PC-9 (cell line): ENCODE results near the gene MTHFD1L. TPM values are rescaled to one million over a fixed set of nuclear protein-coding genes. Genes with fewer than 3 reads are reported as not detected.

Experiments
- BruUV-seq: library from RNA; stranded (reverse); fragments of 400-500 nt; replicated peaks from 2 replicates; lab custom pipeline; 2021; lab: Mats Ljungman, UMichigan
- CTCF ChIA-PET: fragments of 300-600 bp; sonication (Branson Sonifier 250); formaldehyde crosslinking; loops from one replicate; lab custom pipeline; 2022; ENCODE audit warnings: antibody characterized with exemption; lab: Charles Lee
- POLR2A ChIA-PET: fragments of 300-600 bp; sonication (Branson Sonifier 250); formaldehyde crosslinking; loops from one replicate; lab custom pipeline; 2022; ENCODE audit warnings: antibody characterized with exemption; ENCODE audit not compliant: unreplicated experiment; lab: Charles Lee
- DNase-seq, 2 experiments: peaks; one replicate each; pipeline versions ENCODE4 v3.0.0 to v3.0.0-alpha.2; 2015 to 2022; ENCODE audit warnings: mixed read lengths in 1 of 2
- H2AFZ ChIP-seq: fragments of 200-600 bp; sonication (generic); 2 replicates; pipeline ENCODE4 v1.8.1; 2017; ENCODE audit warnings: antibody characterized with exemption
- H3F3A ChIP-seq: fragments of 200-600 bp; sonication (generic); 2 replicates; pipeline ENCODE4 v1.8.1; 2017; ENCODE audit warnings: antibody characterized with exemption, mild to moderate bottlenecking, low read depth; ENCODE audit not compliant: insufficient read depth
- H3K27ac ChIP-seq: fragments of 200-600 bp; sonication (generic); 2 replicates; pipeline ENCODE4 v1.6.1; 2016; ENCODE audit warnings: mixed run types
- H3K27me3 ChIP-seq: fragments of 200-600 bp; sonication (generic); 2 replicates; pipeline ENCODE4 v1.6.1; 2016; ENCODE audit warnings: low read depth, mixed run types; ENCODE audit not compliant: insufficient read depth
- H3K36me3 ChIP-seq: fragments of 200-600 bp; sonication (generic); 2 replicates; pipeline ENCODE4 v1.6.1; 2016; ENCODE audit warnings: low read depth, mixed run types
- H3K4me1 ChIP-seq: fragments of 200-600 bp; sonication (generic); replicated peaks from 2 replicates; pipeline ENCODE4 v1.6.1; 2016; ENCODE audit warnings: mixed run types; ENCODE audit not compliant: insufficient read depth
- H3K4me2 ChIP-seq: fragments of 200-600 bp; sonication (generic); 2 replicates; pipeline ENCODE4 v1.6.1; 2017; ENCODE audit warnings: mixed run types
- H3K4me3 ChIP-seq: fragments of 200-600 bp; sonication (generic); 2 replicates; pipeline ENCODE4 v1.6.1; 2016; ENCODE audit warnings: mixed run types
- H3K79me2 ChIP-seq: fragments of 200-600 bp; sonication (generic); 2 replicates; pipeline ENCODE4 v1.6.1; 2017; ENCODE audit warnings: low read depth, mixed run types
- H3K9me2 ChIP-seq: fragments of 200-600 bp; sonication (generic); 2 replicates; pipeline ENCODE4 v1.8.1; 2017; ENCODE audit warnings: mild to moderate bottlenecking; ENCODE audit not compliant: insufficient read depth
- H3K9me3 ChIP-seq: fragments of 200-600 bp; sonication (generic); 2 replicates; pipeline ENCODE4 v1.8.1; 2016; ENCODE audit warnings: low read depth; ENCODE audit not compliant: insufficient read depth
- H4K20me1 ChIP-seq: fragments of 200-600 bp; sonication (generic); 2 replicates; pipeline ENCODE4 v1.8.1; 2017; ENCODE audit not compliant: insufficient read depth
- EZH2 ChIP-seq: fragments of 200-600 bp; sonication (generic); IDR thresholded peaks from 2 replicates; pipeline ENCODE4 v1.8.0; 2017; ENCODE audit warnings: antibody characterized with exemption, low read depth
- intact Hi-C: fragments of 100-400 bp; cut with micrococcal nuclease; formaldehyde crosslinking; loops from one replicate; pipeline ENCODE4 v1.10.0; 2022; ENCODE audit not compliant: unreplicated experiment
- total RNA-seq: library from RNA; stranded (reverse); gene quantifications from 2 replicates; pipeline ENCODE4 v1.2.3, GENCODE V29; 2021
- TF ChIP-seq, protein P1 (sequence below): fragments of 200-600 bp; sonication (generic); conservative IDR thresholded peaks from 2 replicates; pipeline ENCODE4 v1.6.1; 2017; ENCODE audit warnings: mixed run types, antibody characterized with exemption, mild to moderate bottlenecking, moderate library complexity

MTHFD1L gene
- total RNA-seq, 1 experiment from 2014 or later, result 53.3 TPM

GRCh38 chr6:150953851-150954250, 88.3 kb downstream of the MTHFD1L start:
- BruUV-seq, result no TSS peak
- Histone ChIP-seq H4K20me1 (no peaks in the 10 kb centered on the region), H3F3A (no peaks in the 10 kb centered on the region), H3K36me3 (peaks cover 35% of the 10 kb centered on the region), H3K4me2 (no peak overlapping the region), H2AFZ (no peak overlapping the region), H3K27ac (no peak overlapping the region), H3K9me2 (no peaks in the 10 kb centered on the region), H3K27me3 (no peaks in the 10 kb centered on the region), H3K9me3 (no peaks in the 10 kb centered on the region), H3K79me2 (no peaks in the 10 kb centered on the region), H3K4me1 (no peaks in the 10 kb centered on the region), H3K4me3 (no peak overlapping the region)
- POLR2A ChIA-PET, result no interaction called here
- intact Hi-C loops, result no loop called here
- TF ChIP-seq, protein P1, sequence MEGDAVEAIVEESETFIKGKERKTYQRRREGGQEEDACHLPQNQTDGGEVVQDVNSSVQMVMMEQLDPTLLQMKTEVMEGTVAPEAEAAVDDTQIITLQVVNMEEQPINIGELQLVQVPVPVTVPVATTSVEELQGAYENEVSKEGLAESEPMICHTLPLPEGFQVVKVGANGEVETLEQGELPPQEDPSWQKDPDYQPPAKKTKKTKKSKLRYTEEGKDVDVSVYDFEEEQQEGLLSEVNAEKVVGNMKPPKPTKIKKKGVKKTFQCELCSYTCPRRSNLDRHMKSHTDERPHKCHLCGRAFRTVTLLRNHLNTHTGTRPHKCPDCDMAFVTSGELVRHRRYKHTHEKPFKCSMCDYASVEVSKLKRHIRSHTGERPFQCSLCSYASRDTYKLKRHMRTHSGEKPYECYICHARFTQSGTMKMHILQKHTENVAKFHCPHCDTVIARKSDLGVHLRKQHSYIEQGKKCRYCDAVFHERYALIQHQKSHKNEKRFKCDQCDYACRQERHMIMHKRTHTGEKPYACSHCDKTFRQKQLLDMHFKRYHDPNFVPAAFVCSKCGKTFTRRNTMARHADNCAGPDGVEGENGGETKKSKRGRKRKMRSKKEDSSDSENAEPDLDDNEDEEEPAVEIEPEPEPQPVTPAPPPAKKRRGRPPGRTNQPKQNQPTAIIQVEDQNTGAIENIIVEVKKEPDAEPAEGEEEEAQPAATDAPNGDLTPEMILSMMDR, result no peak
- no peak for TF ChIP-seq EZH2
- CTCF ChIA-PET, result no interaction called here
- no peak for DNase-seq

DNA sequence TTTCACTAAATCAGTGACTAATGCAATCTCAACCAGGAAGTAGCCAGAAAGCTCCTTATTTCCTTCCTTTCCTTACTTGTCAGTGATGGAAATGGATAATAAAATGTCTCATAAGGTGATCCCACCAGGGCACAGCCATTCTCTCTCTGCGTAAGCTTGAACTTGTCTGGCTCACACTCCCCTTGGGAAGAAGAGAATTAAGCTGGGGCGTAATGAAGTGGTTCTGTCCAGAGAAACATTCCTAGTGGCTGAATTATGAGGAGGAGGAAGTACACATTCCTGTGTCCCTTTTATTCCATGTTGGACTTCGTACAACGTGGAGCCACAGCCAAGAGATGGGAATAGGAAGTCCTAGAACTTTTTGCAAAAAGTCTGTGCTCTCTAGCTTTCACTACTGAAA, 93.7 kb downstream of the MTHFD1L start:
- no peak overlapping the region for H3K4me3 ChIP-seq
- no peaks in the 10 kb centered on the region for H3K4me1 ChIP-seq
- H3F3A ChIP-seq, result no peaks in the 10 kb centered on the region
- H3K79me2 ChIP-seq, result no peaks in the 10 kb centered on the region
- H3K27ac ChIP-seq, result no peak overlapping the region
- no peaks in the 10 kb centered on the region for H4K20me1 ChIP-seq
- H3K27me3 ChIP-seq, result no peaks in the 10 kb centered on the region
- H3K36me3 ChIP-seq, result peaks cover 35% of the 10 kb centered on the region
- intact Hi-C loops, result no loop called here
- CTCF ChIA-PET, result no interaction called here
- H3K4me2 ChIP-seq, result no peak overlapping the region
- POLR2A ChIA-PET, result no interaction called here
- no peak for DNase-seq
- H3K9me2 ChIP-seq, result no peaks in the 10 kb centered on the region
- TF ChIP-seq EZH2, result no peak
- TF ChIP-seq, protein P1, result no peak
- no peak overlapping the region for H2AFZ ChIP-seq
- BruUV-seq, result no TSS peak
- no peaks in the 10 kb centered on the region for H3K9me3 ChIP-seq

GRCh38 chr6:150962436-150962835, 96.9 kb downstream of the MTHFD1L start:
- intact Hi-C loops, result no loop called here
- Histone ChIP-seq H3K9me3 (no peaks in the 10 kb centered on the region), H3K4me3 (no peak overlapping the region), H3K79me2 (no peaks in the 10 kb centered on the region), H4K20me1 (no peaks in the 10 kb centered on the region), H3K36me3 (peaks cover 26% of the 10 kb centered on the region), H2AFZ (no peak overlapping the region), H3K9me2 (no peaks in the 10 kb centered on the region), H3F3A (no peaks in the 10 kb centered on the region), H3K27ac (no peak overlapping the region), H3K4me2 (no peak overlapping the region), H3K27me3 (no peaks in the 10 kb centered on the region), H3K4me1 (no peaks in the 10 kb centered on the region)
- no peak for DNase-seq
- TSS peak; percentile 14 for BruUV-seq
- TF ChIP-seq, protein P1, result no peak
- TF ChIP-seq EZH2, result no peak
- ChIA-PET CTCF (no interaction called here), POLR2A (interaction anchor here (0.5 kb wide), 1 partner anchor 52 kb away, joined by 16 read pairs; no protein-coding TSS in a partner anchor)
